GM19452 (cell line): ENCODE data around the gene GPT2.

ENCODE experiments used
- ATAC-seq: cut with Tn5 transposase; IDR thresholded peaks from one replicate; pipeline ENCODE4 v1.9.1; 2021; ENCODE audit not compliant: unreplicated experiment

The GPT2 gene

GRCh38 chr16:46962629-46963028, 78.5 kb downstream of the GPT2 start:
- no peak for ATAC-seq

GRCh38 chr16:46968063-46968435, 83.9 kb downstream of the GPT2 start:
- no peak for ATAC-seq

GRCh38 chr16:46970089-46970488, 85.9 kb downstream of the GPT2 start:
- ATAC-seq = no peak

- ATAC-seq = no peak
Measured at GRCh38 chr16:46971271-46971670, 87.1 kb downstream of the GPT2 start.

- ATAC-seq = peak; percentile 45
Measured at GRCh38 chr16:46972429-46973206, 88.5 kb downstream of the GPT2 start.

GRCh38 chr16:46973207-46973995, 89.2 kb downstream of the GPT2 start, which contains the start of gene DNAJA2:
TSS of gene DNAJA2 (minus strand) at chr16:46973674. CDS start at chr16:46973572, 102 bp downstream.
- ATAC-seq = peak; percentile 87

GRCh38 chr16:46973996-46974324, 89.8 kb downstream of the GPT2 start:
- ATAC-seq = no peak

GRCh38 chr16:46974352-46974751, 90.2 kb downstream of the GPT2 start:
- ATAC-seq = no peak

GRCh38 chr16:46975165-46975564, 91.0 kb downstream of the GPT2 start:
- no peak for ATAC-seq

- ATAC-seq = no peak
Measured at GRCh38 chr16:46975908-46976470, 91.8 kb downstream of the GPT2 start.

- ATAC-seq = no peak
Measured at GRCh38 chr16:46976550-46976949, 92.4 kb downstream of the GPT2 start.
